ENCODE results near the gene DBP.

Gene DBP

DNA sequence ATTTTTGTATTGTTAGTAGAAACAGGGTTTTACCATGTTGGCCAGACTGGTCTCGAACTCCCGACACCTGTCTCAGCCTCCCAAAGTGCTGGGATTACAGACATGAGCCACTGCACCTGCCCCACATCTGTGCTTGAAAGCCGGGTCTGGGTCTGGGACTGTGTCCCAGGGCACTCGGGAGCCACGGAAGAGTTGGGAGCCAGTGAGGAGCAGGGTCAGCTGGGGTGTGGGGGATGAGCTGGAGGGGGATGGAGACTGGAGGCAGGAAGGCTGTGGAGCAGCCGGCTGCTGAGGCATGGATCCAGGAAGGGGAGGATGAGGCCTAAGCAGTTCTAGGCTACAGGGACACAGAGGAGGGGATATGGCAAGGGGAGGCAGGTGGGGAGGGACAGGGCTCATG is 41.3 kb downstream of the DBP start:
- Histone ChIP-seq H3K36me3 (ENCODE audit: control insufficient read depth in 1 of 2, insufficient read depth in 2 of 2, low read length in 2 of 2) (no peaks in the 10 kb centered on the region), H3K23ac (ENCODE audit: low read length) (no peak overlapping the region), H3K4me2 (ENCODE audit: low read length) (no peak overlapping the region), H3K4me3 (ENCODE audit: low read depth, low read length) (no peak overlapping the region), H2BK5ac (ENCODE audit: low read depth, low read length, poor library complexity) (no peak overlapping the region), H3K79me1 (ENCODE audit: low read length) (no peaks in the 10 kb centered on the region), H3K4me1 (ENCODE audit: control insufficient read depth in 1 of 2, insufficient read depth in 2 of 2, low read length in 2 of 2) (no peaks in the 10 kb centered on the region), H3K4ac (ENCODE audit: low read depth, low read length) (no peak overlapping the region), H2AFZ (ENCODE audit: insufficient read depth, low read length, poor library complexity) (no peak overlapping the region), H4K8ac (ENCODE audit: low read depth, low read length) (no peak overlapping the region), H4K91ac (ENCODE audit: low read depth, low read length) (no peak overlapping the region), H3K9me3 (ENCODE audit: insufficient read depth, low read depth, low read length) (no peaks in the 10 kb centered on the region), H3K18ac (ENCODE audit: low read length) (no peak overlapping the region), H2AK5ac (ENCODE audit: low read length) (no peak overlapping the region), H3K14ac (ENCODE audit: low read length) (no peak overlapping the region), H2BK120ac (ENCODE audit: insufficient read depth, low read length, poor library complexity) (no peak overlapping the region), H2BK12ac (ENCODE audit: low read length) (no peak overlapping the region), H3K79me2 (ENCODE audit: control insufficient read depth, insufficient read depth, low read length, poor library complexity) (no peaks in the 10 kb centered on the region), H4K12ac (ENCODE audit: low read depth, low read length) (no peak overlapping the region), H3K27ac (ENCODE audit: low read depth, low read length) (no peak overlapping the region), H3K27me3 (ENCODE audit: insufficient read depth, low read length) (no peaks in the 10 kb centered on the region), H3K9ac (ENCODE audit: low read length) (no peak overlapping the region)
- WGBS (ENCODE audit: extremely low coverage, insufficient coverage, insufficient read length): no CpG with 5 or more reads among the region's 6 CpGs
- DNase-seq: no peak

DNA sequence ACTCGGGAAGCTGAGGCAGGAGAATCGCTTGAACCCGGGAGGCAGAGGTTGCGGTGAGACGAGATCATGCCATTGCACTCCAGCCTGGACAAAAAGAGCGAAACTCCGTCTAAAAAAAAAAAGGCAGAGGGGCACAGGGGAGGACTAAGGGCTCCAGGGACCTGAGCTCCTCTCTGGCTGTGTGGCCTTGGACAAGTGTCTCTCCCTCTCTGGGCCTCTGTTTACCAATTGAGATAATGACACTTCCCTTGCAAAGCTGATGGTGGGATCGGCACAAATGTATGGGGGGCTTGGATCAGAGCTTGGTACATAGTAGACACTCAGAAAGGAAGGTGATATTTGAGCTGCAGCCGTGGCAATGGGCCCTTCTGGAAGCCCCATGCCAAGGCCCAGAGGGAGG is 42.0 kb downstream of the DBP start:
- H3K27me3 ChIP-seq (ENCODE audit: insufficient read depth, low read length): no peaks in the 10 kb centered on the region
- no CpG with 5 or more reads among the region's 9 CpGs for WGBS (ENCODE audit: extremely low coverage, insufficient coverage, insufficient read length)
- H3K4me1 ChIP-seq (ENCODE audit: control insufficient read depth in 1 of 2, insufficient read depth in 2 of 2, low read length in 2 of 2): no peaks in the 10 kb centered on the region
- no peak overlapping the region for H3K14ac ChIP-seq (ENCODE audit: low read length)
- H3K9me3 ChIP-seq (ENCODE audit: insufficient read depth, low read depth, low read length): no peaks in the 10 kb centered on the region
- H3K36me3 ChIP-seq (ENCODE audit: control insufficient read depth in 1 of 2, insufficient read depth in 2 of 2, low read length in 2 of 2): no peaks in the 10 kb centered on the region
- H4K91ac ChIP-seq (ENCODE audit: low read depth, low read length): no peak overlapping the region
- no peak overlapping the region for H3K23ac ChIP-seq (ENCODE audit: low read length)
- H4K8ac ChIP-seq (ENCODE audit: low read depth, low read length): no peak overlapping the region
- H3K18ac ChIP-seq (ENCODE audit: low read length): no peak overlapping the region
- no peak overlapping the region for H3K4me3 ChIP-seq (ENCODE audit: low read depth, low read length)
- H2AK5ac ChIP-seq (ENCODE audit: low read length): no peak overlapping the region
- no peak overlapping the region for H2BK5ac ChIP-seq (ENCODE audit: low read depth, low read length, poor library complexity)
- H3K27ac ChIP-seq (ENCODE audit: low read depth, low read length): no peak overlapping the region
- H2BK120ac ChIP-seq (ENCODE audit: insufficient read depth, low read length, poor library complexity): no peak overlapping the region
- no peak overlapping the region for H4K12ac ChIP-seq (ENCODE audit: low read depth, low read length)
- no peak overlapping the region for H3K9ac ChIP-seq (ENCODE audit: low read length)
- H3K79me2 ChIP-seq (ENCODE audit: control insufficient read depth, insufficient read depth, low read length, poor library complexity): no peaks in the 10 kb centered on the region
- H2AFZ ChIP-seq (ENCODE audit: insufficient read depth, low read length, poor library complexity): no peak overlapping the region
- no peak overlapping the region for H3K4me2 ChIP-seq (ENCODE audit: low read length)
- H3K4ac ChIP-seq (ENCODE audit: low read depth, low read length): no peak overlapping the region
- H3K79me1 ChIP-seq (ENCODE audit: low read length): no peaks in the 10 kb centered on the region
- H2BK12ac ChIP-seq (ENCODE audit: low read length): no peak overlapping the region
- DNase-seq: no peak

DNA sequence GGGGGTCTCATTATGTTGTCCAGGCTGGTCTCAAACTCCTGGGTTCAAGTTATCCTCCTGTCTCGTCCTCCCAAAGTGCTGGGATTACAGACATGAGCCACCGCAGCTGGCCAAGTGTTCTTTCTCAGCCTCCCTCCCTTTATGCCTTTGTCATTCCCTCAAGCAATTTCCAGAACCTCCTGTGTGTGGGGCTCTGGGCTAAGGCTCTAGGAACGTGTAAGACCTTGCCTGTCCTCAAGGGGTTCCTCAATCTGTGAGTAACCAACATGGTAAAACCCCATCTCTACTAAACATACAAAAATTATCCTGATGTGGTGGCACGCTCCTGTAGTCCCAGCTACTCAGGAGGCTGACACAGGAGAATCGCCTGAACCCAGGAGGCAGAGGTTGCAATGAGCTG is 46.2 kb downstream of the DBP start:
- Histone ChIP-seq H3K27me3 (ENCODE audit: insufficient read depth, low read length) (no peaks in the 10 kb centered on the region), H2AK5ac (ENCODE audit: low read length) (no peak overlapping the region), H3K4me3 (ENCODE audit: low read depth, low read length) (no peak overlapping the region), H3K14ac (ENCODE audit: low read length) (no peak overlapping the region), H3K18ac (ENCODE audit: low read length) (no peak overlapping the region), H4K91ac (ENCODE audit: low read depth, low read length) (no peak overlapping the region), H4K8ac (ENCODE audit: low read depth, low read length) (no peak overlapping the region), H3K36me3 (ENCODE audit: control insufficient read depth in 1 of 2, insufficient read depth in 2 of 2, low read length in 2 of 2) (no peaks in the 10 kb centered on the region), H4K12ac (ENCODE audit: low read depth, low read length) (no peak overlapping the region), H3K79me1 (ENCODE audit: low read length) (peaks cover 3% of the 10 kb centered on the region), H2BK12ac (ENCODE audit: low read length) (no peak overlapping the region), H2BK120ac (ENCODE audit: insufficient read depth, low read length, poor library complexity) (no peak overlapping the region), H3K23ac (ENCODE audit: low read length) (no peak overlapping the region), H3K4ac (ENCODE audit: low read depth, low read length) (no peak overlapping the region), H3K9ac (ENCODE audit: low read length) (no peak overlapping the region), H3K4me2 (ENCODE audit: low read length) (no peak overlapping the region), H3K9me3 (ENCODE audit: insufficient read depth, low read depth, low read length) (no peaks in the 10 kb centered on the region), H3K4me1 (ENCODE audit: control insufficient read depth in 1 of 2, insufficient read depth in 2 of 2, low read length in 2 of 2) (peaks cover 0 to 5% of the 10 kb centered on the region in 2 experiments), H2AFZ (ENCODE audit: insufficient read depth, low read length, poor library complexity) (no peak overlapping the region), H2BK5ac (ENCODE audit: low read depth, low read length, poor library complexity) (no peak overlapping the region), H3K79me2 (ENCODE audit: control insufficient read depth, insufficient read depth, low read length, poor library complexity) (no peaks in the 10 kb centered on the region), H3K27ac (ENCODE audit: low read depth, low read length) (no peak overlapping the region)
- WGBS (ENCODE audit: extremely low coverage, insufficient coverage, insufficient read length): no CpG with 5 or more reads among the region's 5 CpGs
- DNase-seq: peak in 1 of 2 donors; percentile 19

DNA sequence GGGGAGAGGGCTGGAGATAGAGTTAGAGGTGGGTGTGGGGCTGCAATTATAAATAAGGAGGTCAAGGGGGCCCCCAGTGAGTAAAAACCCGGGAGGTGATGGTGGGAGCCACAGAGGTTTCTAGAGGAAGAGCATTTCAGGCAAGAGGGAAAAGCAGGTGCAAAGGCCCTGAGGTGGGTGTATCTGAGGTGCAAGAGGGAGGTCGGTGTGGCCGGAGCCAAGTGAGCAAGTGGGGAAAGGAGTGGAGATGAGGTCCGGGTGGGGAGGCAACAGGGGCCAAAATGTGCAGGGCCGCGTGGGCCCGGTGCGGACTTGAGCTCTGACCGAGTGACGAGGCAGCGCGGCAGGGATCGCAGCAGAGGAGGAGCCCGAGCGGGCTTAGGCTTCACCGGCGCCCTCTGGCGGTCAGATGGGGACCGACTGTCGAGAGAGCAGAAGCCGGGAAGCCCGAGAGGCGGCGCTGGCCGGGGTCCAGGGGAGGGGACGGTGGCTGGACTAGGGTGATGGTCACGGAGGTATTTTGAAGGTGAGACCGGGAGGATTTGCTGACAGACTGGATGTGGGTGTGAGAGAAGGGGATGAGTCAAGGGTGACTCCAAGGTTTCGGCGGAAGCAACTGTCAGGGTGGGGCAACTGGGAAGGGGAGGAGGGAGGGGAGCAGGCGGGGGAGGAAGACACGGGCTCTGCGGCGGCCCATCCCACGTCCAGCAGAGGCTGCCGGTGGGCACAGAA is 48.3 kb downstream of the DBP start:
- H4K8ac ChIP-seq (ENCODE audit: low read depth, low read length): peak overlapping the region; percentile 75
- no peak overlapping the region for H3K14ac ChIP-seq (ENCODE audit: low read length)
- H4K91ac ChIP-seq (ENCODE audit: low read depth, low read length): no peak overlapping the region
- H3K79me2 ChIP-seq (ENCODE audit: control insufficient read depth, insufficient read depth, low read length, poor library complexity): no peaks in the 10 kb centered on the region
- H3K4ac ChIP-seq (ENCODE audit: low read depth, low read length): no peak overlapping the region
- H3K9ac ChIP-seq (ENCODE audit: low read length): no peak overlapping the region
- no peak overlapping the region for H4K12ac ChIP-seq (ENCODE audit: low read depth, low read length)
- H3K79me1 ChIP-seq (ENCODE audit: low read length): peaks cover 3% of the 10 kb centered on the region
- peak overlapping the region; percentile 30 for H3K18ac ChIP-seq (ENCODE audit: low read length)
- peaks cover 0 to 5% of the 10 kb centered on the region in 2 experiments for H3K4me1 ChIP-seq (ENCODE audit: control insufficient read depth in 1 of 2, insufficient read depth in 2 of 2, low read length in 2 of 2)
- no peaks in the 10 kb centered on the region for H3K27me3 ChIP-seq (ENCODE audit: insufficient read depth, low read length)
- H3K4me2 ChIP-seq (ENCODE audit: low read length): peak overlapping the region; percentile 75
- no peak overlapping the region for H3K27ac ChIP-seq (ENCODE audit: low read depth, low read length)
- H2AFZ ChIP-seq (ENCODE audit: insufficient read depth, low read length, poor library complexity): peak overlapping the region; percentile 21
- no peak overlapping the region for H3K23ac ChIP-seq (ENCODE audit: low read length)
- no peaks in the 10 kb centered on the region for H3K9me3 ChIP-seq (ENCODE audit: insufficient read depth, low read depth, low read length)
- H2BK5ac ChIP-seq (ENCODE audit: low read depth, low read length, poor library complexity): no peak overlapping the region
- WGBS (ENCODE audit: extremely low coverage, insufficient coverage, insufficient read length): no CpG with 5 or more reads among the region's 36 CpGs
- H2AK5ac ChIP-seq (ENCODE audit: low read length): no peak overlapping the region
- no peak overlapping the region for H2BK120ac ChIP-seq (ENCODE audit: insufficient read depth, low read length, poor library complexity)
- H3K4me3 ChIP-seq (ENCODE audit: low read depth, low read length): no peak overlapping the region
- no peaks in the 10 kb centered on the region for H3K36me3 ChIP-seq (ENCODE audit: control insufficient read depth in 1 of 2, insufficient read depth in 2 of 2, low read length in 2 of 2)
- DNase-seq: peak; percentile 92 to 98
- peak overlapping the region; percentile 41 for H2BK12ac ChIP-seq (ENCODE audit: low read length)

Data from trophoblast cell (in vitro differentiated cells and primary cell).